GM18861 (cell line): ENCODE measurements around the gene LHX3.
"Not testable (repeated sequence)": the region's sequence is repeated elsewhere in the genome, so short reads cannot be mapped to it uniquely, and the experiment has no call there.

Experiments used
- ATAC-seq: cut with Tn5 transposase; IDR thresholded peaks from one replicate; pipeline ENCODE4 v1.9.1; 2021; ENCODE audit not compliant: unreplicated experiment

LHX3 gene

DNA sequence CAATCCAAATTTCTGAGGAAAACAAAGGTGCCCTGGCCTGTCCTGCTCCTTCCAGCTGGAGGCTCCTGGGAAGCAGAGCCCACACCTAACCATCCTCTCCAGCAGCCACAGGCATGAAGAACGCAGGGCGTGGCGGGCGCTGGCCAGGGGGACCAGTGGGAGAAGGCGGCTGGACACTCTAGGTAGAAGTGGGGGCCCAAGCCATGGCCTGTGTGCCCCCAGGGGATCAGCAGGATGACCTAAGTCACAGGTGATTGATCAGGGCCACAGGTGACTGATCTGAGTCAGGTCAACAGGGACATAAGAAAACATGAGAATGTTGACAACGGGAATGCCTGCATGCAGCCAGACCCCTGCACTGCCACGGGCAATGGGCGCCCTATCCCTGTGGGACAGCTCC is 37.3 kb upstream of the LHX3 start:
- no peak for ATAC-seq

DNA sequence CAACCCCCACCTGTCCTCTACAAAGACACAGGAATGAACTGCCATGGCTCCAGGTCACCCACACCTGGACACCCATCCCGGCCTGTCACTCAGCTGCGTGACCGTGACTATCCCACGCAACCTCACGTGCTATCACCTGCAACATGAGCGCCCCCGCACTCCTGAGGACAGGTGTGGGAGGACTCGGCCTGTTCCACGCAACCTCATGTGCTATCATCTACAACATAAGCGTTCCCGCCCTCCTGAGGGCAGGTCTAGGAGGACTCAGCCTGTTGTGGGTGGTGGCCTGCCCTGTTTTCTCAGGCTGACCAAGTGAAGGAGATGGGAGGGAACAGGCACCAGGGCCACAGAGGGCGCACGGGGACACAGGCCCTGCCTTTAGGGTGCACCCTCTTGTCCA is 36.6 kb upstream of the LHX3 start:
- ATAC-seq, result no peak

DNA sequence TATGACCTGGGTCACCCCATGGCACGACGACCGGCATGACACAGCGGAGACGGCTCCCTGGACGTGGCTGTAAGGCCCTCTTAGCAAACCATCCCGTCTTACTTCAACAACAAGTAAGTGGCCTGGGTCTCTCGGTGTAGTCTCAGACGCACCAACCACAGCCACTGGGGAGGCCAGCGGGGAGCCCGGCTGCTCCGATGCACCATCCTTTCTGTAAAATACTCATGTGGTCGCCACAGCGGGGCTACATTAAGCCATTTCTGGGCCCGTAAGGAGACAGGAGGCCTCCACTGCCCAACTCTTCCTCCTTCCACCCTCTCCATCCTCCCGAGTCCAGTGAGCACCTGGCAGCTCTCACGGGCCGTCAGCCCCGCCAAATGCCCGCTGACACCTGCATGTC is 36.0 kb upstream of the LHX3 start:
- ATAC-seq, result no peak

DNA sequence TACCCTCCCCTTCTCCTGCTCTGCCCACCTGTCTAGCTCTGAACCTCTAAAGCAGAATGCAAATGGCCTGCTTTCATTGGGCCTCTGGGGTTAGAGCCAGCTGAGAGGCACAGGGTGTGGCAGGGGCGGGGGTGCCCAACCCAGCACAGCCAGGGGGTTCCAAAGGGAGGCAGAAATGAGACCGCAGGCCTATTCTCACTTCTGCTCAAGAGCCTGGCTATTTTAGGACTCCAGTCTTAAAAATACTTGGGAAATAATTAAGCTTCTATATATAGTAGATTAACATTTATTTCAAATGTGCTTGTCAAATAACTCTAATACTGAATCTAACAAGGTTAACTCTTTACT is 35.0 kb upstream of the LHX3 start:
- ATAC-seq, result no peak

DNA sequence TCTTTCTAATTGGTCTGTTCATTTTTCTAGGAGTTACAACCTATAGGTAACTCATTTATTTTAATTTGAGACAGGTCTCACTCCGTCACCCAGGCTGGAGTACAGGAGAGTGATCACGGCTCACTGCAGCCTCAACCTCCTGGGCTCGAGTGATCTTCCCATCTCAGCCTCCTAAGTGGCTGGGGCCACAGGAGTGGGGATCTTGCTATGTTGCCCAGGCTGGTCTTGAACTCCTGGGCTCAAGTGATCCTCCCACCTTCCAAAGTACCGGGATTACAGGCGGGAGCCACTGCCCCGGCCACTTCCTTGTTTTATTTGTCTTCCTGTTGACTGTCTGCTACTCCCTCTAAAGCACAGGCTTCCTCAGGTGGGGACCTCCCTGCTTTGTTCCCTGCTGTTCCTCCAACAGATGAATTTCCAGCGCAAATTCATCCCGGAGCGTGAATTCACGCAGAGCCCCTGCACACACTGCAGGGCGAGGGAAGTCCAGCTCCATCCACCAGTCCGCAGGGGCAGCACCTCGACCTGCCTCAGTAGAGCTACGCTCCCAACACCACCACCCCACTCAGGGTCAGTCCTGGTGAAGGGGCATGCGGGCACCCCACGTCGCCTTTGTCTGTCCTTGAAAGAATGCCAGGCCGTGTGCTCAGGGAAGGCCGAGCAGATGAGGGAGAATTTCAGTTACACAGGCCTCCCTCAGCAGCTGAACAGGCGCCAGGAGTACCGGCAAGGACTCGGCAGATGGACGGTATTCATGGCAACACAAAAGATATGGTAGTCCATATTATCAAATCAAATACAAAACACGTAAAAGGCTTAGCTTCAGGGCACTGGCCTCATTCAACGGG is 34.4 kb upstream of the LHX3 start:
- no peak for ATAC-seq

DNA sequence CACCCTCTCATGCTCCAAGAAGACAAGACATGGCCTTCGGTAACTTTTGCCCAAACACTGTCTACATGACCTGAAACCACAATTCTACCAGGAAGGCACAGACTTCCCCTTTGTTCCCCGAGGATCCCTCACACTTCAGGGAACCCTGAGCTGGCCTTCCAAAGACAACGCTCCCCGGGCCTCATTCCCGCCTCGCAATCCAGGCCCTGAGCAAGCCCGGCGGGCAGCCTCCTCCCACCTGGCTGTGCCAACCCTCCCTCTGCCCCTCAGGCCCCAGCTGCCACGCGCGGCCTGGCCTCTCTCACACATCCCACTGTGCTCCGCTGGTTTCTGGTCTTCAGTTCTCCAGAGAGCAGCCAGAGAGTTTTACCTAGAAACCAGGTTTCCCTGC is 33.4 kb upstream of the LHX3 start:
- ATAC-seq, result no peak

DNA sequence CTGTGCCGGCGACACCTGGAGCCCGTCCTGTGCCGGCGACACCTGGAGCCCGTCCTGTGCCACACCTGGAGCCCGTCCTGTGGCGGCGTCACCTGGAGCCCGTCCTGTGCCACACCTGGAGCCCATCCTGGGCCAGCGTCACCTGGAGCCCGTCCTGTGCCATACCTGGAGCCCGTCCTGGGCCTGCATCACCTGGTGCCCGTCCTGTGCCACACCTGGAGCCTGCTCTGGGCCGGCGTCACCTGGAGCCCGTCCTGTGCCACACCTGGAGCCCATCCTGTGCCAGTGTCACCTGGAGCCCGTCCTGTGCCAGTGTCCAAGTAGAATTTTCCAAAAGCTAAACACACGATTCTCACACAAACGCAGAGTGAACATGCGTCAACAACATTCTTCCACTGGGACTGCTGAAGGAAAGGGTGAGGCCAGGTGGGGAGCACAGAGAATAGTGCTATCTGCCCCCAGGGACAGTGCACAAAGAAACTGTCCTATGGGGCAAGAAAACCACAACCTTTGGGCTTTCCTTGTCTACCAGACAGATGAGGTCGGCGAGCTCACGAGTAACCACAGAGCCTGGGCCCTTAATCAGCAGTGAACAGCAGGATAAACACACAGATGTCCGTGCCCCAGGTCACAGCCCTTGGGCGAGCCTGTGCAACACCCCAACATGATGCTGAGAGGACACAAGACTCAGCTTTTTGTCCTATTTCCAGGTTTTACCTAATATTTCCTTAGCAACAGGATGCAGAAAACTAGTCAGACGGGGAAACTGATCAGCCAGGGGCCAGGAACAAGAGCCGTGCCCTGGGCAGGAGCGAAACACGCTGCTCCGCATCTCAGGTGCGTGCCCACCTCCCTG is 32.8 kb upstream of the LHX3 start:
- no peak for ATAC-seq

DNA sequence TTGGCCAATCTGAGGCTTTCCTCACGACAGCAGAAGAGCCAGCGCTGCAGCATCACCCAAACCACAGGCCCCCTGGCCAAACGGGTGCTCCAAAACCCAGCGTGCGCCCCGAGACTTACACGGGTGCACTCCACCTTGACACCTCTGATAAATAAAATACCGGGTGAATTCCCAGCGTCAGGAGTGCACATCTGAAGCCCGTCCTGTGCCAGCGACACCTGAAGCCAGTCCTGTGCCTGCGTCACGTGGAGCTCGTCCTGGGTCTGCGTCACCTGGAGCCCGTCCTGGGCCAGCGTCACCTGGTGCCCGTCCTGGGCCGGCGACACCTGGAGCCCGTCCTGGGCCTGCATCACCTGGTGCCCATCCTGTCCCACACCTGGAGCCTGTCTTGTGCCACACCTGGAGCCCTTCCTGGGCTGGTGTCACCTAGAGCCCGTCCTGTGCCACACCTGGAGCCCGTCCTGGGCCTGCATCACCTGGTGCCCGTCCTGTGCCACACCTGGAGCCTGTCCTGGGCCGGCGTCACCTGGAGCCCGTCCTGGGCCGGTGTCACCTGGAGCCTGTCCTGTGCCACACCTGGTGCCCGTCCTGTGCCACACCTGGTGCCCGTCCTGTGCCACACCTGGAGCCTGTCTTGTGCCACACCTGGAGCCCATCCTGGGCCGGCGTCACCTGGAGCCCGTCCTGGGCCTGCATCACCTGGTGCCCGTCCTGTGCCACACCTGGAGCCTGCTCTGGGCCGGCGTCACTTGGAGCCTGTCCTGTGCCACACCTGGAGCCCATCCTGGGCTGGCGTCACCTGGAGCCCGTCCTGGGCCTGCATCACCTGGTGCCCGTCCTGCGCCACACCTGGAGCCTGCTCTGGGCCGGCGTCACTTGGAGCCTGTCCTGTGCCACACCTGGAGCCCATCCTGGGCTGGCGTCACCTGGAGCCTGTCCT is 31.8 kb upstream of the LHX3 start:
- not testable (repeated sequence) for ATAC-seq

DNA sequence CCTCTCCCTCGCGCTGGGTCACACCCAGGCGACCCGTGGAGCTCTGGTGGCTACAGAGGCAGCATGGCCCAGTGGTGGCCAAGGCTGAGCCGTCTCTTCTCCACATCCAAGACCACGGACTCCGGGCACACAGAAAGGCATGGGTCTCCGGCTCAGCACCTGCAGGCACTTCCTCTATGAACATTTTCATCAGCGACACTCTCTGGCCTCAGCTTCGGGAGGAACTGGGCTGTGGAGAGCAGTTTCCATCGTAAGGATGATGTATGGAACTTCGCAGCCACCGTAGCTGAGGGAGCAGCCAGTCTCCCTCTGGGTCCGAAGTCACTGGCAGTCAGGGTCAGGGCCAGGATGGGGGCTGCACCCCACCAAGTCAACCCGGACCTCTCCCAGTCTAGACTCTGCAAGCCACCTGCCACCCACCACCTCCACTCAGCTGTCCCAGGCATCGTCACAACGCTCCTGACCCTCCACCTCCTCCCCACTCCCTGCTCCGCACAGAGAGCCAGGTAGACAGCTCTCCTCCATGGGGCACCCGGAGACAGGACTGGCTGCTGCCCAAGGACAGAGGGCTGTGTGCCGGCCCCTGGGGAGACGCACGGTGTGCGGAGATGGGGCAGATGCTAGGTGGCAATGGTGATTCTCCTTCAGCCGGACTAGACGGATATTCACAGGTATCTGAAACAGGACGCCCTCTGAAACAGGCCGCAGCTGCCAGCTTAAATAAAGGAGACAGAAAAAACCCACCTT is 31.0 kb upstream of the LHX3 start:
- ATAC-seq, result no peak

DNA sequence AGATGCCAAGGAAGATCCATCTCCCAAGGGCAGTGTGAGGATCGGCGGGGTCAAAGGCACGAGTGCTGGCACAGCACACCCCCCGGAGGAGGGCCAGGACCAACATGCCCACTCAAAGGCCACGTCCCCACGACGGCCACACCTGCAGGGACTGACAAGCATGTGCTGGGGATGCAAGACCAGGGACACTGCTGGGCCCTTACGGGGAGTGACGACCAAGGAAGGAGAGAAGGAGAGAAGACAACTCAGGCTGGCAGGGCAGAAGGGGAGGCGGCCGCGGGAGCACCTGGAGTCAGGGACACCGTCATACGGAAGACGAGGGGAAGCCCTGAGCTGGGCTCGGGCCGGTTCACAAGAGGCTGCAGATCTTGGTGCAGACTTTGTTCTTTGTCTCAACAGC is 30.2 kb upstream of the LHX3 start:
- no peak for ATAC-seq

DNA sequence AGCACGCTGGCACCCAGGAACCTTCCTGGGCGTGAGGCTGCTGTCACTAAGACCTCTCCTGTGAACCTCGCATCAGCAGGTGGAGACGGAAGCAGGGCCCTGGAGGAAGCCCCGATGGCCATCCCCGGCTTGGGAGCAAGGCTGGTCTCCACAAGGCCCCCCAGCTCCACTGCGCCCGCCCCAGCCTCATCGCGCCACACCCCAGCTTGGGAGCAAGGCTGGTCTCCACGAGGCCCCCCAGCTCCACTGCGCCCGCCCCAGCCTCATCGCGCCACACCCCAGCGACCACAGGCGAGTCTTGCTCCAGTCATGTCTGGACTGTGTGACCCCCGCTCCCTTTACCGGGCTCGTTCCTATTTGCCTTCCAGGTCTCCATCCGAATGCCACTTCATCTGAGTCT is 29.7 kb upstream of the LHX3 start:
- no peak for ATAC-seq

DNA sequence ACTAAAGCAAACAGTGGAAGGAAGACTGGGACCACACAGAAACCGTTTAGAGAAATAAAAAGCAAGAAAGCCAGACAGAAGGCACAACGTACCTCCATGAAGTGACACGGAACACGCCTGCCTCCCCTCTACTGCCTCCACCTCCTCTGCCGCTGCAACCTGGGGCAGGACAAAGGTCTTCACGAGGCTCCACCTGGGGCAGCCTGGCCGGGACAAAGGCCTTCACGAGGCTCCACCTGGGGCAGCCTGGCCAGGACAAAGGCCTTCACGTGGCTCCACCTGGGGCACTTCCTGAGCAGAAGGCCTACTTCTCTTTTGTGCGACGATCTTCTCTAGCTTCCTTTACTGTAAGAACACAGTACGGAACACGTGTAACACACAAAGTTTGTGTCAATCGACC is 28.9 kb upstream of the LHX3 start:
- no peak for ATAC-seq

DNA sequence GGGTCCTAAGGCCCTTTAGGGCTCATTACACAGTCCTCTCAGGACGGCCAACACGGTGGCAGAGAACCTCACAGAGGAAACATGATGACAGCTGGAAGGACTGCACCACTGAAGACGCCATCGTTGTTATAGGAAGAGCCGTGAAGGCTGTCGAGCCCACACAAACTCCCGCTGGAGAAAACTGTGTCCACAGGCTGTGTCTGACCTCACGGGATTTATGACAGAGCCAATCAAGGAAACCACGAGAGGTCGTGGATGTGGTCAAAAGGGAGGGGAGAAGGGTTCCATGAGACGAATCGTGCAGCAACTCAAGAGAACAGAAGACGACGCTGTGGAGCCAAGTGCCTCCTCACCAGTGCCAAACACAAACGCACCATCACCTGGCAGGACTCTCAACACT is 28.5 kb upstream of the LHX3 start:
- ATAC-seq, result no peak

DNA sequence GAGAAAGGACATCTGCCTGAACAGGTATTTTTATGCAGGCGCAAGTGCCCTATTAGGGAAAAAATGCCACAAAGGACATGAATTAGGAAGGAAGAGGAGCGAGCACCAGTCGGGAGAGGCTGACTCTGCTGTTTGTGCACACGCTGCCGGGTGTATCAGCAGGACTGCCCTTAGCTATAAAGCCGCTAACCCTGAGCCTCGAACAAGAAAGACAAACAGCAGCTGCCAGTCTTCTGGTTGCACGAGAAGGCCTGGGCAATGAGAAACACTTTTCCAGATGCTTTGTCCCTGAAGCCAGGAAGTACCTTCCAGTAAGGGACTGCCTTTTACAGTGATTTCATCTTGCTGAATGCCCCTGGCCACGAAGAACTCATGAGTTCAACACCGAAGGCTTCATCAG is 28.0 kb upstream of the LHX3 start:
- no peak for ATAC-seq

DNA sequence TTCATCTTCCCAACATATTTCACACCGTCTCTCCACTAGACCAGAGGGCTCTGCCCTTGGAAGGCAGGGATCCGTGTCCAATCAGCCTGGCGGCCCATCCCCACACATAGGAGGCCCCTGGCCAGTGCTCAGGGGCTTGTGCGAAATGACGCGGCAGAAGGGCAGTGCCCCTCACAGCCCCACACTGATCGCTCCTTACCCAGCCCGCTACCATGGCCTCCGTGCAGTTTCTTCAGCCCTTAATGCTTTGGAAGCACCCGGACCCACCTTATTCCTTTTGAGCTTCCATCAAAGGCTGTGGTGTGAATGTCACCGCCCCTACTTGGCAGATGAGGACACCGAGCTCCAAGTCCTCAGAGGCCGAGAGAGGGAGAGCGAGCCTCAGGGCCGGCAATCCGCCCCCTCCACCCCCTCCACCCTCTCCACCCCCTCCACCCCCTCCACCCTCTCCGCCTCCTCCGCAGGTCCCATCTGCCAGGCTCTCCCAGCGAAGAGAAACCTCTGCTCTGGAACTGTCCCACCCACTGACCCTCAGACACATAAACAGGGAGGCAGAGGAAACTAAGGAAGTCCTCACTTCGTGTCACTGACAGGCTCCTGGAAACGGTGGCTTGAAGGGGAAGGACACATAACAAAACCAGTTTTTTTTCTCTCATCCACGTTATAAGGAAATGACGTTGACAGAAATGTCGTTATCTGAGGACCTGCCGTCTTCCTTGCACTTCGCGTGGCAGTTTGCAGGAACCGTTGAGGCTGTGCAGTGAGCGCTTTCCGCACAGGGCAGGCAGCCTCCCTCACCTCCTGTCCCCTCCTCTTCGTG is 26.8 kb upstream of the LHX3 start:
- ATAC-seq, result no peak

DNA sequence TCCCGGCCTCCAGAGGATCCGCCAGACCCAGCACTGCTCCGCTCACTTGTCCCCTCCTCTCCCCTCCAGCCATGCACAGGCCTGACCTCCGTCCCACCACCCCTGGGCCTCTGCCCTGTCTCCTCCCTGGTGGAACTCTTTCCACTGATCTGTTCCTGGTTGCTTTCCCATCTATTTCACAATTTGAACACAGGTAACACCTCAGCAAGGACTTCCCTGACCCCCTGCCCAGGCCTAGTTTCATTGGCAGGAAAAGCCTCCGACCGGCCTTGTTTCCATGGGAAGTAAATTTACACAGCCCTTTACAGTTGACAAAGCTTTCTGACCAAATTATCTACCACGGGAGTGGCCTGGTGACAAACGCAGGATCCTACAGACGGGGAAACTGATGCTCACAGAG is 25.8 kb upstream of the LHX3 start:
- no peak for ATAC-seq

DNA sequence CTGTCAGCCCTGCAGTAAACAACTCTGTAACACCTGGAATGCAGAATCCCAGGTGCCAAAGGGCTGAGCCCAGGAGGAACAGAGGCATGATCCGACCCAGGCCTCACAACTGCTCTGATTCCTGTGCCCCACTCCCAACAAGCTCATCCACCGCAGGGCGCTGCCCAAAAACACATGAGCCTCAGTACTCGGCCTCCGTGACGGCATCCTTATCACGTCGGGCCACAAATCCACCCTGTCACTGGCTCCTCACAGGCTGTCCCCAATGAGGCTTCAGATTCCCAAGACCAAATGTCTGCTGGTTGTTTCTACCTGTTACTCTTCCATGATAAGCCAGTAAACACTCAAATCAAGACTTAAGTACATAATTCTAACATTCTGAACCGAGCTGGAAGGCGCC is 25.4 kb upstream of the LHX3 start:
- no peak for ATAC-seq

DNA sequence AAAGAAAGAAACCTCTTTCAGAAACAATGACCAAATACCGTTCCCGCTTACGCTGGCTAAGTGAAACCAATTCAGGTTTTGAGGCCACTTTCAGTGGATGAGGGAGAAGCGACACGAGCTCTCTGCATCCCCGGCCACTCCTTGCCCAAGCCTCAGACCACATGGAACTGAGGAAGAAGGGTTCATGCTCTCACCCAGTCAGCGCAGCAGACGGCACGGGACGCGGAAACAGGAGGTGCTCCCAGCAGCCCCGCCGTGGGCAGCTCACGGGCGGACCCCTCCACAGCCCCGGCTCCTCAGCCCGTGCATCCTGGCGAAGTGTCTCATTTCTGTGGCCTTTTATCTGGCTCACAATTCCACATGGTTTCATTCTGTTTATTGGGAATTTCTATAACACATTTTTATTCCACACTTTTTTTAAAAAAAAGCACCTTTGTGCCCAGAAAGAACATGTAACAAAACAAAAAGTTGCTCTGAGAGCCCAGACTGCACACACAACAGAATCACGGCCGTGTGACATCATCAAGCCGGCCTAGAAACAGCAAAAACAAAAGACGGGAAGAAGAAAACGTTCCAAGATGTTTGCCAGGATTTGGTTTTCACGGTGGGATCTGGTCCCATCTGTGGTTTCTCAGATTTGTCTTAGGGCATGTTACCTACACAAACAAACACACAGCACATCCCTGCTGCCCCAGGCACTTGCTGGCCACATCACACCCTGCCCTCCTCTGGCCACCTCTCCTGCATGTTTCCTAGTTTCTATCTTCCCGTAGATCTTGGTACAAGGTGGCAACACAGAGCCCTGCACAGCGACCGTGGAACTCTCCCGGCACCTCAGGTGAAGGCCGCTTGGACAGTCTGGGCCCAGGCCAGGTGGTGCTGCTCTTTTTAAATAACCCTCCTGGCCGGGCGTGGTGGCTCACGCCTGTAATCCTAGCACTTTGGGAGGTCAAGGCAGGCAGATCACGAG is 24.5 kb upstream of the LHX3 start:
- ATAC-seq, result no peak
